Amniotic epithelial cell (primary cell): Measurements from ENCODE around the gene PLIN1.

ENCODE experiments used
- DNase-seq: peaks from one replicate; pipeline ENCODE4 v3.0.0-alpha.2; 2010; ENCODE audit warnings: low read depth

The PLIN1 gene

DNA sequence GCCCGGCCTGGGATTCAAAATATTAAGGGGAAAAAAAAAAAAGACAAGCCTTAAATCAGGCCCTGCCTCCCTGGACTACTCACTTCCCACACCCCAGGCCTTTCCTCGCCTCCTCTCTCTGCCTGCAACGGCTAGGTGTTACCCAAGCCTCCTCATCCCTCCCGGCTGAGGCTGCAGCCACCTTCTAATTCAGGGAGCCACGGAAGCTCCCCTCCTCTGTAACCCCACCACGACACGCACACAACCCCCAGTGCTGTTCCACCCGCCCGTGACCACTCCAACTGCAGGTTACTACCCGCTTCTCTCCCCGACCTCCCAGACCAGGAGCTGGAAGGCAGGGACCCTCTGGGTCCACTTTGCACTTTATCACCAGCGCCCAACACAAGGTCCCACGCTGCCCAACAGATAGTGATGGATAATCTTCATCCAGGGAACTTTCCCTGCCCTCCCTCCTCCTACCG, 24.8 kb downstream of the PLIN1 start:
- peak; percentile 64 for DNase-seq

GRCh38 chr15:89653578-89653977, 25.6 kb downstream of the PLIN1 start:
- no peak for DNase-seq

DNA sequence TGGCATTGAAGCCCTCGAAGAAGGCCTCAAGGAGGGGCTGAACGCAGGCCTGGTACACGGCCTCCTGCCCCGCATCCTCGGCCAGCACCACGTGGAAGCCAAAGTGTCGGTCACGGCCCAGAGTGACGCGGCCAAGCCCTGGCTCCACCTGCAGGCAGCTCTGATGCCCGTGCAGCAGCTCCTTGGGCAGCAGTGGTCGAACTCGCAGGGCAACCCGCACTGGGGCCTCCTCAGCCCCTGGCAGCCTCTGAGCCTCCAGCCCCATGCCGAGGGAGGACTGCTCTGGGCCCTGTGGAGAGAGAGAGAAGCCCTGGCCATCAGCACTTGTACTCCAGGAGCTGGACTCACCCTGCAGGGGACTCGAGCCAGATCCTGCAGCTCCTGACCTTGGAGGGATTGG, 26.5 kb downstream of the PLIN1 start:
- DNase-seq: no peak

DNA sequence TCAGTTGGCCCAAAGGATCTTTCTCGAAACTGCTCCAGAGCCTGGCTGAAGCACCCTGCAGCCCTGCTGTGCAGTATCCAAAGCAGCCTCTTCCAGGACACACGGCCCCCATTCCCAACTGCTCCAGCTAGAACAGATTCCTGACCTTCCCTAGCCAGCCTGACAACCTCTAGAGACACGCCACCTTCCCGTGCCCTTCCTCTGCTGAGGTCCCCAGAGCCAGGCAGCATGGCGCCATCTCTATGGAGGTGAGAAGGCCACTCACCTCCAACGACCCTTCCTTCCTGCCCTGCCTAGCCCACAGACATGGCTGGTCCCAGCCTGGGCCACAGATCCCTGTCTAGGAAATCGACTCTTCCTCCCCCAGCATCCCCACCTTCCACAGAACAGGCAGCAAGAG, 27.0 kb downstream of the PLIN1 start:
- DNase-seq: no peak

- no peak for DNase-seq
Measured at GRCh38 chr15:89649716-89650115, 29.5 kb downstream of the PLIN1 start.

DNA sequence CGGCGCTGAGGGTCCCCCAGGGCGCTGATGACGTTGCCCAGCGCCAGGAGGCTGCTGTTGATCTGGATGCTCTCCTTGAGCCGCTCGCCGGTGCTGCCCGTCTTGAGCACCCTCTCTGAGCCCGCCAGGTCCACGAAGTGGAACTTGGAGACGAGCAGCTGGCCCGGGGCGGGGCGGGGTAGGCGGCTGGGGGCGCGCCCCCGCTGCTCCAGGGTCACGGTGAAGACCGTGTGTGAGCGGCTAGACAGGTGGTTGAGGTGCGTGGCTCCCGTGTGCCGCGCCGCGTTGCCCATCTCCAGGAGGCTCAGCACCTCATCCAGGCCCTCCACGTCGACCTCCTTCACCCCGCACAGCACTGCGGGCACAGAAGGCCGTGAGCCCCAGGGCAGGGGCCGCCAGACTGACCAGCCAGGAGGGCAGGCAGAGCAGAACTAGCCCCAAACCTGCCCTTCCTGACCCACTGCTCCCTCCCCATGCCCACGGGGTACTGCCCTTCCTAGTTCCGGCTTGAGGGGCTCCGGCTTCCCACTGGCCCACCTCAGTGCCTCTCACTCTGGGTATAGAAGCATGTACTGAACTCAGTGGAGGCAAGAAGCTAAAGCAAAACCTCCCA, 30.0 kb downstream of the PLIN1 start:
- DNase-seq: no peak

GRCh38 chr15:89648106-89649012, 30.8 kb downstream of the PLIN1 start:
- no peak for DNase-seq

GRCh38 chr15:89647191-89647851, 31.8 kb downstream of the PLIN1 start:
- DNase-seq: peak; percentile 23

DNA sequence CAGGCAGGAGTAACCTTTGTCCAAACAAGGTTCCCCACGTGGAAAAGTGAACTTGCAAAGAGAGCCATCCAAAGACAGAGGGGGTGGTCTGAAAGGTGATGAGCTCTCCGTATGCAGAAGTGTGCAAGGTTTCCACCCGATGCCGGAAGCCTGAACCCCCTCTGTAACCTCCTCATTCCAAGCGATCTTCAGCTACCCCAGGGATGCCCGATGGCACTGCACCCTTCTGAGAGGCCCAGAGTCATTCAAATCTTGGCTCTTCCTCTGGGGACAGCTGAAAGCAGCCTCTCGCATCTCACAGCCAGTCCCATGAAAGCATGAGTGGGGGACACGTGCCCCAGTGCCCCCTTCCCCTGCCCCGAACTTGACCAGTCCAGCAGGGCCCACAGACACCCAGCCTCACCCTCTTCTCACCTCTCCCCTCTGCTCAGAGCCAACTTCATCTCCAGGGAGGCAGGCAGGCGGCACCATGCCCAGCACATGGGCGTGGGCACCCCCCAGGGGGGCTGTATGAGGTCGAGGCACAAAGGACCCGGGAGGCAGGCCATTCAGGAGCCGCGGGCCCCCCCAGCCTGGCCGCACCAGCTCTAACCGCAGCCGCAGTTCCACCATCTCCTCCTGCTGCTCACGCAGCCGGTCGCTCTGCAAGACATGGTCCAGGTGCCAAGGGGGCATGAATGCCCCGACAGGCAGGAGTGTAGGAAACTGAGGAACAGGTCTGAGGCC, 32.6 kb downstream of the PLIN1 start:
- DNase-seq: no peak

GRCh38 chr15:89645680-89646079, 33.5 kb downstream of the PLIN1 start:
- DNase-seq: no peak

DNA sequence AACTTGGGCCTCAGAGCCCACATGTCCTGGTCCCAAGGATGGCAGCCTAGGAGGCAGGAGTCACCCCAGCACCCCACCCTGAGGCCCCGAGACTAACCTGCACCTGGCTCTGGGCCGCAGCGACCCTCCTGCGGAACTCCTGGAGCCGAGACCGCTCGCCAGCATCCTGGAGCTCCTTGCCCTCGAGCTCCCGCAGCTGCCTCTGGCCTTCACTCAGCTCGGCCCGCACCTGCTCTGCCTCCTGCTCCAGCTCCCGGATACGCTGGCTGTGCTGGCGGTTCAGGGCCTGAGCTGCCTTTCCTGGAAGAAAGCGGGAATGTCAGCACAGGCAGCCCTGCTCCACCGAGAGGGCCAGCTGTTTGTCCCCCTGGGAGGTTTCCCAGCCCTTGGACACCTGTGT, 37.1 kb downstream of the PLIN1 start:
- no peak for DNase-seq

DNA sequence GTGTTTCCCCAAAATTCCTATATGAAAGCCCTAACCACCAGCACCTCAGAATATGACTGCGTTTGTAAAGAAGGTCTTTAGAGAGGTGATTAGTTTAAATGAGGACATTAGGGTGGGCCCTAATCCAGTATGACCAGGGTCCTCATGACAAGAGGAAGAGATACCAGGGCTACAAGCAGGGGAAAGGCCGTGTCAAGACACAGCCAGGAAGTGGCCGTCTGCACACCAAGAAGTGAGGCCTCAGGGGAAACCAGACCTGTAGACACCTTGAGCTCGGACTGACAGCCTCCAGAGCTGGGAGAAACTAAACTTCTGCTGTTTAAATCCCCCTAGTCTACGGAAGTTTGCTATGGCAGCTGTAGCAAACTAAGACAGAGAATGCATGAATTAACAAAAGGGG, 38.1 kb downstream of the PLIN1 start:
- DNase-seq: no peak

GRCh38 chr15:89640245-89640644, 38.9 kb downstream of the PLIN1 start:
- no peak for DNase-seq

GRCh38 chr15:89633585-89633984, 45.6 kb downstream of the PLIN1 start:
- no peak for DNase-seq

- DNase-seq: no peak
Measured at GRCh38 chr15:89632563-89633430, 46.4 kb downstream of the PLIN1 start.

GRCh38 chr15:89631902-89632264, 47.3 kb downstream of the PLIN1 start:
- DNase-seq: no peak

- DNase-seq: no peak
Measured at GRCh38 chr15:89630974-89631901, 47.9 kb downstream of the PLIN1 start.

DNA sequence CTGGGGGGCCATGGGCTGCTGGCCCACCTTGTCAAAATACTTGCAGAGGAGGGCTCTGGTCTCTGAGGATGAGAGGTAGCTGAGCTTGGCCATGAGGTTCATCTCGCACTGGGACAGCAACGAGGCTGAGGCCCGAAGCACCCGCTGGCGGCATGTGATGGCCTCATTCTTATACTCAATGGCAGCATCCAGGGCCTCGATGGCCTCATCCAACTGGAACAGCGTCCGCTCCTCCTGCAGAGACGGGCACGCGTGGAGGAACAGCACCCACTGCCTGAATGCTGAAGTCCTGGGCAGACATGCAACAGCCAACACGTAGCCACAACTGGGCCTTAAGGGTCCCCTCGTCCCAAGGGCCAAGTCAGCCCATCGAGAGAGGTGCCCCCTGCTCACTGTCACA, 48.9 kb downstream of the PLIN1 start:
- no peak for DNase-seq

- no peak for DNase-seq
Measured at GRCh38 chr15:89629829-89630228, 49.3 kb downstream of the PLIN1 start.
